OCI-LY7 (cell line): ENCODE results near the gene LEFTY2. TPM values are rescaled to one million over a fixed set of nuclear protein-coding genes. Genes with fewer than 3 reads are reported as not detected.
"Not testable (repeated sequence)": the region's sequence is repeated elsewhere in the genome, so short reads cannot be mapped to it uniquely, and the experiment has no call there.

ENCODE experiments used
- BruUV-seq: library from RNA; stranded (reverse); fragments of 400-500 nt; replicated peaks from 2 replicates; lab custom pipeline; 2021; lab: Mats Ljungman, UMichigan
- CTCF ChIA-PET: fragments of 300-600 bp; sonication (Branson Sonifier 250); formaldehyde crosslinking; loops from one replicate; lab custom pipeline; 2022; ENCODE audit warnings: antibody characterized with exemption; ENCODE audit not compliant: unreplicated experiment; lab: Charles Lee
- POLR2A ChIA-PET: fragments of 300-600 bp; sonication (Branson Sonifier 250); formaldehyde crosslinking; loops from one replicate; lab custom pipeline; 2022; ENCODE audit warnings: antibody characterized with exemption; lab: Charles Lee
- DNase-seq: peaks from one replicate; pipeline ENCODE4 v3.0.0-alpha.2; 2015; ENCODE audit warnings: low spot score
- H2AFZ ChIP-seq: fragments of 200-600 bp; sonication (generic), shearing (Covaris generic); 2 replicates; pipeline ENCODE4 v1.6.1; 2014; ENCODE audit warnings: mild to moderate bottlenecking, antibody characterized with exemption, low read length, moderate library complexity
- H3K27ac ChIP-seq: fragments of 200-600 bp; sonication (generic); 2 replicates; pipeline ENCODE4 v1.5.1; 2014; ENCODE audit warnings: mixed run types, low read depth, mild to moderate bottlenecking, moderate library complexity, low read length, inconsistent platforms; ENCODE audit not compliant: poor library complexity, severe bottlenecking
- H3K36me3 ChIP-seq: fragments of 200-600 bp; sonication (generic); 2 replicates; pipeline ENCODE4 v1.6.1; 2014; ENCODE audit warnings: mild to moderate bottlenecking, antibody characterized with exemption, low read length, moderate library complexity, mixed read lengths; ENCODE audit not compliant: insufficient read depth
- H3K4me1 ChIP-seq: fragments of 200-600 bp; sonication (generic); 2 replicates; pipeline ENCODE4 v1.5.1; 2014; ENCODE audit warnings: mild to moderate bottlenecking, low read length; ENCODE audit not compliant: insufficient read depth, poor library complexity, severe bottlenecking
- H3K4me2 ChIP-seq: fragments of 200-600 bp; sonication (generic); 2 replicates; pipeline ENCODE4 v1.6.1; 2014; ENCODE audit warnings: mild to moderate bottlenecking, low read length
- H3K4me3 ChIP-seq: fragments of 200-600 bp; sonication (generic); 2 replicates; pipeline ENCODE4 v1.5.1; 2014; ENCODE audit warnings: mild to moderate bottlenecking, low read depth, low read length; ENCODE audit not compliant: poor library complexity, severe bottlenecking
- H3K79me2 ChIP-seq: fragments of 200-600 bp; sonication (generic); 2 replicates; pipeline ENCODE4 v1.6.1; 2016; ENCODE audit warnings: low read depth, mild to moderate bottlenecking, low read length, moderate library complexity, mixed read lengths; ENCODE audit not compliant: insufficient read depth
- H3K9me2 ChIP-seq: fragments of 200-600 bp; sonication (generic); 2 replicates; pipeline ENCODE4 v1.6.1; 2016; ENCODE audit warnings: mild to moderate bottlenecking, low read length, mixed read lengths; ENCODE audit not compliant: insufficient read depth
- H3K9me3 ChIP-seq: fragments of 200-600 bp; sonication (generic); 2 replicates; pipeline ENCODE4 v1.6.1; 2014; ENCODE audit warnings: mild to moderate bottlenecking, mixed run types, low read length, mixed read lengths
- H4K20me1 ChIP-seq: fragments of 200-600 bp; sonication (generic); 2 replicates; pipeline ENCODE4 v1.6.1; 2014; ENCODE audit warnings: mild to moderate bottlenecking, antibody characterized with exemption, low read length, moderate library complexity, mixed read lengths; ENCODE audit not compliant: insufficient read depth
- CTCF ChIP-seq: fragments of 200-600 bp; sonication (generic); conservative IDR thresholded peaks from 2 replicates; pipeline ENCODE4 v1.5.1; 2014; ENCODE audit warnings: mild to moderate bottlenecking, antibody characterized with exemption, low read length, moderate library complexity, mixed read lengths
- EZH2phosphoT487 ChIP-seq: fragments of 200-600 bp; sonication (generic); IDR thresholded peaks from 2 replicates; pipeline ENCODE4 v1.6.1; 2018; ENCODE audit warnings: low read depth, borderline replicate concordance, mild to moderate bottlenecking, mixed run types, antibody characterized with exemption, low read length, moderate library complexity, mixed read lengths
- intact Hi-C: fragments of 100-400 bp; cut with micrococcal nuclease; formaldehyde crosslinking; loops from one replicate; pipeline ENCODE4 v1.10.0; 2022; ENCODE audit not compliant: unreplicated experiment
- total RNA-seq, 2 experiments: library from RNA; depleted of rRNA in 1 of 2; stranded (reverse); fragments of >200 nt in 1 of 2; shearing (Covaris generic) in 1 of 2; gene quantifications; 2 replicates each; pipeline ENCODE4 v1.2.3, GENCODE V29; 2014 to 2022

LEFTY2 gene
- total RNA-seq, 2 experiments from 2014 or later, result 3.8 to 7.3 TPM

- intact Hi-C loops, result loop anchor here (1.0 to 5.0 kb wide), 3 partner anchors 18 to 515 kb away; partner anchors contain the start of genes LBR, PYCR2 and TMEM63A
- H3K4me3 ChIP-seq, result peak overlapping the region; percentile 45
- H3K4me2 ChIP-seq, result peak overlapping the region; percentile 76
- H3K27ac ChIP-seq, result peak overlapping the region; percentile 95
- H2AFZ ChIP-seq, result peak overlapping the region; percentile 57; the same call in 1 of the 2 replicates
- ChIA-PET CTCF (interaction anchor here (0.7 kb wide), 1 partner anchor 17 kb away, joined by 4 read pairs; no protein-coding TSS in a partner anchor), POLR2A (interaction anchor here (1.4 to 7.9 kb wide), 5 partner anchors 9 to 162 kb away, joined by 4 to 83 read pairs (median 7); partner anchors contain the start of gene PYCR2)
- no TSS peak for BruUV-seq
- peaks cover 77% of the 10 kb centered on the region for H3K4me1 ChIP-seq
- no peaks in the 10 kb centered on the region for H3K9me3 ChIP-seq
- no peaks in the 10 kb centered on the region for H4K20me1 ChIP-seq
- TF ChIP-seq CTCF, result no peak
- TF ChIP-seq EZH2phosphoT487, result no peak
- DNase-seq, result no peak
- H3K79me2 ChIP-seq, result no peaks in the 10 kb centered on the region
- no peaks in the 10 kb centered on the region for H3K9me2 ChIP-seq
- no peaks in the 10 kb centered on the region for H3K36me3 ChIP-seq
These were observed 862 bp upstream of the LEFTY2 start for GRCh38 chr1:225941942-225942222.

- intact Hi-C loops, result loop anchor here (5.0 kb wide), 1 partner anchor 513 kb away; the partner anchor contains the start of gene LBR
- Histone ChIP-seq H3K36me3 (no peaks in the 10 kb centered on the region), H3K4me3 (peak overlapping the region; percentile 0), H2AFZ (peak overlapping the region; percentile 57; the same call in 1 of the 2 replicates), H3K9me2 (no peaks in the 10 kb centered on the region), H4K20me1 (no peaks in the 10 kb centered on the region), H3K27ac (peak overlapping the region; percentile 95), H3K79me2 (no peaks in the 10 kb centered on the region), H3K9me3 (no peaks in the 10 kb centered on the region), H3K4me2 (peak overlapping the region; percentile 76), H3K4me1 (peaks cover 74% of the 10 kb centered on the region)
- TF ChIP-seq EZH2phosphoT487 (no peak), CTCF (no peak)
- DNase-seq, result no peak
- no TSS peak for BruUV-seq
- POLR2A ChIA-PET, result interaction anchor here (0.6 to 7.9 kb wide), 11 partner anchors 9 to 292 kb away, joined by 3 to 83 read pairs (median 4); partner anchors contain the start of gene PYCR2
- CTCF ChIA-PET, result interaction anchor here (1.0 to 1.3 kb wide), 3 partner anchors 11 to 173 kb away, joined by 4 to 5 read pairs (median 4); no protein-coding TSS in a partner anchor
These were observed 452 bp downstream of the LEFTY2 start for GRCh38 chr1:225940385-225941151.

- H3K4me1 ChIP-seq, result peaks cover 68% of the 10 kb centered on the region
- POLR2A ChIA-PET, result interaction anchor here (1.3 to 7.9 kb wide), 5 partner anchors 8 to 114 kb away, joined by 3 to 83 read pairs (median 4); partner anchors contain the start of gene PYCR2
- peak overlapping the region; percentile 0 for H3K4me3 ChIP-seq
- CTCF ChIA-PET, result interaction anchor here (1.0 to 1.3 kb wide), 3 partner anchors 10 to 172 kb away, joined by 4 to 5 read pairs (median 4); no protein-coding TSS in a partner anchor
- H3K4me2 ChIP-seq, result peak overlapping the region; percentile 76
- DNase-seq, H3K9me3 ChIP-seq, H4K20me1 ChIP-seq, H3K79me2 ChIP-seq, H3K36me3 ChIP-seq, BruUV-seq, H3K9me2 ChIP-seq: not testable (repeated sequence)
- intact Hi-C loops, result loop anchor here (5.0 kb wide), 1 partner anchor 513 kb away; the partner anchor contains the start of gene LBR
- peak overlapping the region; percentile 95 for H3K27ac ChIP-seq
- peak overlapping the region; percentile 57; the same call in 1 of the 2 replicates for H2AFZ ChIP-seq
These were observed 1.1 kb downstream of the LEFTY2 start for GRCh38 chr1:225939939-225940310.

GRCh38 chr1:225939097-225939938 is 1.7 kb downstream of the LEFTY2 start:
- H3K9me2 ChIP-seq, H3K27ac ChIP-seq, H2AFZ ChIP-seq, H3K4me3 ChIP-seq, BruUV-seq, intact Hi-C loops, H3K4me2 ChIP-seq, H3K79me2 ChIP-seq, DNase-seq, H3K9me3 ChIP-seq, H3K36me3 ChIP-seq, H4K20me1 ChIP-seq: not testable (repeated sequence)
- H3K4me1 ChIP-seq, result peaks cover 61% of the 10 kb centered on the region
- ChIA-PET POLR2A (interaction anchor here (0.6 to 2.5 kb wide), 5 partner anchors 8 to 57 kb away, joined by 3 to 10 read pairs (median 9); partner anchors contain the start of gene TMEM63A), CTCF (interaction anchor here (1.3 kb wide), 1 partner anchor 58 kb away, joined by 4 read pairs; no protein-coding TSS in a partner anchor)
